GM23338 (cell line): ENCODE data around the gene ITCH. TPM values are rescaled to one million over a fixed set of nuclear protein-coding genes. Genes with fewer than 3 reads are reported as not detected.

ENCODE experiments used
- ATAC-seq: fragments of 200-7000 bp; cut with Tn5 transposase; 3 replicates; pipeline ENCODE4 v1.9.1; 2020
- DNase-seq: peaks from one replicate; pipeline ENCODE4 v3.0.0-alpha.2; 2015; ENCODE audit warnings: low spot score
- H2AFZ ChIP-seq: fragments of 200-600 bp; sonication (generic); 2 replicates; pipeline ENCODE4 v1.8.0; 2016; ENCODE audit warnings: antibody characterized with exemption, mild to moderate bottlenecking, moderate library complexity
- H3F3A ChIP-seq: fragments of 200-600 bp; sonication (generic); replicated peaks from 2 replicates; pipeline ENCODE4 v1.8.0; 2017; ENCODE audit warnings: antibody characterized with exemption, mixed run types, low read depth
- H3K27ac ChIP-seq: fragments of 200-600 bp; sonication (generic); 2 replicates; pipeline ENCODE4 v1.6.1; 2016; ENCODE audit warnings: low read depth
- H3K27me3 ChIP-seq: fragments of 200-600 bp; sonication (generic); 2 replicates; pipeline ENCODE4 v1.8.0; 2016; ENCODE audit warnings: mild to moderate bottlenecking, mixed run types, moderate library complexity; ENCODE audit not compliant: insufficient read depth
- H3K36me3 ChIP-seq: fragments of 200-600 bp; sonication (generic); 2 replicates; pipeline ENCODE4 v1.8.0; 2016; ENCODE audit warnings: mild to moderate bottlenecking; ENCODE audit not compliant: insufficient read depth
- H3K4me1 ChIP-seq: fragments of 200-600 bp; sonication (generic); 2 replicates; pipeline ENCODE4 v1.8.0; 2016; ENCODE audit warnings: mild to moderate bottlenecking, moderate library complexity; ENCODE audit not compliant: insufficient read depth
- H3K4me2 ChIP-seq: fragments of 200-600 bp; sonication (generic); 2 replicates; pipeline ENCODE4 v1.7.1; 2017; ENCODE audit warnings: mixed run types
- H3K4me3 ChIP-seq: fragments of 200-600 bp; sonication (generic); 2 replicates; pipeline ENCODE4 v1.6.1; 2016; ENCODE audit warnings: mixed run types
- H3K79me2 ChIP-seq: fragments of 200-600 bp; sonication (generic); replicated peaks from 2 replicates; pipeline ENCODE4 v1.8.0; 2017; ENCODE audit warnings: mild to moderate bottlenecking; ENCODE audit not compliant: insufficient read depth
- H3K9me2 ChIP-seq: fragments of 200-600 bp; sonication (generic); 2 replicates; pipeline ENCODE4 v1.8.0; 2017; ENCODE audit not compliant: insufficient read depth
- H4K20me1 ChIP-seq: fragments of 200-600 bp; sonication (generic); replicated peaks from 2 replicates; pipeline ENCODE4 v1.8.0; 2017; ENCODE audit warnings: mild to moderate bottlenecking; ENCODE audit not compliant: insufficient read depth
- H3K27ac Mint-ChIP-seq: 2 replicates; pipeline ENCODE4 v1.8.0; 2020; ENCODE audit warnings: inconsistent platforms, mild to moderate bottlenecking, moderate library complexity, mixed read lengths
- H3K27me3 Mint-ChIP-seq: 3 replicates; pipeline ENCODE4 v1.8.0; 2022; ENCODE audit warnings: low read depth, mild to moderate bottlenecking, moderate library complexity, mixed read lengths, inconsistent platforms; ENCODE audit not compliant: insufficient read depth, poor library complexity
- H3K36me3 Mint-ChIP-seq: 3 replicates; pipeline ENCODE4 v1.8.0; 2021; ENCODE audit warnings: low read depth, mild to moderate bottlenecking, inconsistent platforms, moderate library complexity, mixed read lengths
- H3K4me1 Mint-ChIP-seq: 3 replicates; pipeline ENCODE4 v1.8.0; 2020; ENCODE audit warnings: mild to moderate bottlenecking, inconsistent platforms, mixed read lengths
- H3K4me3 Mint-ChIP-seq: 3 replicates; pipeline ENCODE4 v1.8.0; 2021; ENCODE audit warnings: moderate library complexity, mild to moderate bottlenecking, inconsistent platforms, mixed read lengths
- H3K9me3 Mint-ChIP-seq: 3 replicates; pipeline ENCODE4 v1.8.0; 2020; ENCODE audit warnings: moderate library complexity, mild to moderate bottlenecking, inconsistent platforms, mixed read lengths
- CREB1 ChIP-seq: fragments of 250-450 bp; sonication (Bioruptor Pico); IDR thresholded peaks from 2 replicates; pipeline ENCODE4 v1.5.0; 2020; ENCODE audit warnings: low read depth, mild to moderate bottlenecking, moderate library complexity
- CTCF ChIP-seq, 2 experiments: fragments of 200-600 bp in 1 of 2; sonication (generic) in 1 of 2; conservative IDR thresholded peaks; 2 replicates each; pipeline versions ENCODE4 v1.5.1 to v1.6.1; 2016 to 2017; ENCODE audit warnings: antibody characterized with exemption in 2 of 2, low read depth in 2 of 2, mild to moderate bottlenecking in 2 of 2, moderate library complexity in 1 of 2
- ETS1 ChIP-seq: IDR thresholded peaks from 2 replicates; pipeline ENCODE4 v1.6.1; 2016; ENCODE audit warnings: antibody characterized with exemption
- EZH2 ChIP-seq: fragments of 200-600 bp; sonication (generic); IDR thresholded peaks from one replicate; pipeline ENCODE4 v1.8.0; 2017; ENCODE audit warnings: antibody characterized with exemption, mild to moderate bottlenecking, low read depth; ENCODE audit not compliant: unreplicated experiment
- EZH2phosphoT487 ChIP-seq: fragments of 200-600 bp; sonication (generic); IDR thresholded peaks from one replicate; pipeline ENCODE4 v1.8.1; 2018; ENCODE audit warnings: antibody characterized with exemption; ENCODE audit not compliant: unreplicated experiment
- JUNB ChIP-seq: IDR thresholded peaks from one replicate; pipeline ENCODE4 v1.6.1; 2016; ENCODE audit warnings: antibody characterized with exemption; ENCODE audit not compliant: unreplicated experiment
- NANOG ChIP-seq: IDR thresholded peaks from 2 replicates; pipeline ENCODE4 v1.6.1; 2016; ENCODE audit warnings: antibody characterized with exemption, borderline replicate concordance
- POLR2AphosphoS5 ChIP-seq: IDR thresholded peaks from 2 replicates; pipeline ENCODE4 v1.6.1; 2016; ENCODE audit warnings: antibody characterized with exemption, low read depth
- REST ChIP-seq: IDR thresholded peaks from one replicate; pipeline ENCODE4 v1.6.1; 2018; ENCODE audit warnings: antibody characterized with exemption; ENCODE audit not compliant: unreplicated experiment
- STAT1 ChIP-seq: IDR thresholded peaks from one replicate; pipeline ENCODE4 v1.6.1; 2016; ENCODE audit warnings: antibody characterized with exemption; ENCODE audit not compliant: unreplicated experiment
- ZNF114 ChIP-seq: fragments of 250-450 bp; sonication (Bioruptor Pico); IDR thresholded peaks from 2 replicates; pipeline ENCODE4 v1.5.0; 2020; ENCODE audit warnings: mild to moderate bottlenecking, moderate library complexity
- ZNF331 ChIP-seq: fragments of 250-450 bp; sonication (Bioruptor Pico); IDR thresholded peaks from 2 replicates; pipeline ENCODE4 v1.5.0; 2020; ENCODE audit warnings: low read depth, mild to moderate bottlenecking, moderate library complexity
- ZNF462 ChIP-seq: fragments of 250-450 bp; sonication (Bioruptor Pico); IDR thresholded peaks from 2 replicates; pipeline ENCODE4 v1.5.0; 2020; ENCODE audit warnings: mild to moderate bottlenecking, moderate library complexity
- polyA plus RNA-seq: library from polyadenylated mRNA; unstranded; fragments of >200 nt; fragmentation: Nextera tagmentation; extraction: Ambion mirVana; gene quantifications from 2 replicates; pipeline ENCODE4 v1.2.1, GENCODE V29; 2016
- total RNA-seq: library from RNA; depleted of rRNA; stranded (reverse); fragments of >200 nt; shearing (Covaris generic); gene quantifications from 2 replicates; pipeline ENCODE4 v1.2.3, GENCODE V29; 2014

The ITCH gene
- total and polyA plus RNA-seq, 2 experiments from 2014 or later = 16.4 to 31.6 TPM

- peaks cover 63% of the 10 kb centered on the region for H3K36me3 Mint-ChIP-seq
- H3K27me3 Mint-ChIP-seq = no peaks in the 10 kb centered on the region
- no peak overlapping the region for H2AFZ ChIP-seq
- no peaks in the 10 kb centered on the region for H3K9me3 Mint-ChIP-seq
- no peak for TF ChIP-seq JUNB
- TF ChIP-seq CREB1 = no peak
- no peak for TF ChIP-seq STAT1
- no peak for TF ChIP-seq POLR2AphosphoS5
- no peak for TF ChIP-seq ETS1
- TF ChIP-seq ZNF114 (CRISPR knock-in tag) = no peak
- no peak for TF ChIP-seq REST
- no peak for TF ChIP-seq ZNF331 (CRISPR knock-in tag)
- TF ChIP-seq EZH2 = no peak
- no peak for TF ChIP-seq NANOG
- no peak for TF ChIP-seq CTCF (conservative IDR thresholded peaks at IDR 0.05; ENCODE audit: low read depth in 2 of 2)
- TF ChIP-seq EZH2phosphoT487 = no peak
- no peak for TF ChIP-seq ZNF462 (CRISPR knock-in tag)
- no peaks in the 10 kb centered on the region for H3K9me2 ChIP-seq
- H3K27ac ChIP-seq = no peak overlapping the region
- H3K4me1 ChIP-seq = no peaks in the 10 kb centered on the region
- no peaks in the 10 kb centered on the region for H3K4me1 Mint-ChIP-seq
- peaks cover 26% of the 10 kb centered on the region for H3K36me3 ChIP-seq
- DNase-seq (no peak), ATAC-seq (no peak)
- H3K4me3 Mint-ChIP-seq = no peak overlapping the region
- no peaks in the 10 kb centered on the region for H3K27me3 ChIP-seq
- no peaks in the 10 kb centered on the region; the same call in 1 of the 2 replicates for H3K79me2 ChIP-seq
- peaks cover 4% of the 10 kb centered on the region; the same call in 1 of the 2 replicates for H4K20me1 ChIP-seq
- H3F3A ChIP-seq = no peaks in the 10 kb centered on the region
- H3K4me3 ChIP-seq = no peak overlapping the region
- H3K4me2 ChIP-seq = no peak overlapping the region
- H3K27ac Mint-ChIP-seq = no peak overlapping the region
Observed at GRCh38 chr20:34491932-34492509, 128.9 kb downstream of the ITCH start.
